Measurements from ENCODE around the gene IBSP.

The IBSP gene

GRCh38 chr4:87823200-87823599 lies 23.8 kb downstream of the IBSP start:
- peaks cover 33% of the 10 kb centered on the region for H3K27me3 Mint-ChIP-seq
- no peaks in the 10 kb centered on the region for H3K4me1 Mint-ChIP-seq (ENCODE audit: low read depth)
- H3K27ac Mint-ChIP-seq, result no peak overlapping the region
- no peak for DNase-seq
- H3K36me3 Mint-ChIP-seq (ENCODE audit: low read depth), result no peaks in the 10 kb centered on the region
- no peaks in the 10 kb centered on the region for H3K9me3 Mint-ChIP-seq
- H3K4me3 Mint-ChIP-seq, result no peak overlapping the region

GRCh38 chr4:87823724-87824123 lies 24.4 kb downstream of the IBSP start:
- Mint-ChIP-seq H3K4me1 (ENCODE audit: low read depth) (no peaks in the 10 kb centered on the region), H3K27me3 (peaks cover 38% of the 10 kb centered on the region), H3K4me3 (no peak overlapping the region)

GRCh38 chr4:87824352-87824751 lies 25.0 kb downstream of the IBSP start:
- Mint-ChIP-seq H3K27ac (no peak overlapping the region), H3K9me3 (no peaks in the 10 kb centered on the region)
- DNase-seq, result no peak

More at GRCh38 chr4:87823724-87824123, 24.4 kb downstream of the IBSP start:
- DNase-seq, result no peak
- Mint-ChIP-seq H3K27ac (no peak overlapping the region), H3K36me3 (ENCODE audit: low read depth) (no peaks in the 10 kb centered on the region), H3K9me3 (no peaks in the 10 kb centered on the region)

GRCh38 chr4:87832669-87833068 lies 33.3 kb downstream of the IBSP start, which contains the start of gene MEPE:
TSS of gene MEPE (plus strand) at chr4:87832969. CDS start at chr4:87834715, 1,746 bp downstream.
- H3K4me1 Mint-ChIP-seq (ENCODE audit: low read depth), result no peaks in the 10 kb centered on the region

More at GRCh38 chr4:87824352-87824751, 25.0 kb downstream of the IBSP start:
- no peaks in the 10 kb centered on the region for H3K36me3 Mint-ChIP-seq (ENCODE audit: low read depth)
- no peaks in the 10 kb centered on the region for H3K4me1 Mint-ChIP-seq (ENCODE audit: low read depth)
- H3K27me3 Mint-ChIP-seq, result peaks cover 38% of the 10 kb centered on the region
- H3K4me3 Mint-ChIP-seq, result no peak overlapping the region

DNA sequence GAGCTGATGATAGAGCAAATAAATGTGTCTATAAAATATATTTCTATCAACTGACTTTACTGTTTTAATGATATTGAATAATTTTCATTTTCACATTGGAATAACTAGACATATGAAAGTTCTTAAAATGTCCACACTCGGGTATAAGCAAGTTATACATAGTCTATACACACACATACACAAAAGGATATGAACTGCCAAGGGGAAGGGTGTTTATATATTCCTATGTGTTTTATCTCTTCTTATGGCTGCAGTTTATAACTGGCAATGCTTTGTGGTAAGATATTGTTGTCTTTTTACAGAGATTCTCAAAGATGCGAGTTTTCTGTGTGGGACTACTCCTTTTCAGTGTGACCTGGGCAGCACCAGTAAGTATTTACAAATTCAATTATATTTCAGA lies 35.0 kb downstream of the IBSP start:
- no peak overlapping the region for H3K27ac Mint-ChIP-seq
- DNase-seq, result no peak
- peaks cover 18% of the 10 kb centered on the region for H3K27me3 Mint-ChIP-seq
- H3K4me3 Mint-ChIP-seq, result no peak overlapping the region
- H3K9me3 Mint-ChIP-seq, result no peaks in the 10 kb centered on the region
- H3K36me3 Mint-ChIP-seq (ENCODE audit: low read depth), result no peaks in the 10 kb centered on the region
- H3K4me1 Mint-ChIP-seq (ENCODE audit: low read depth), result no peaks in the 10 kb centered on the region

More at GRCh38 chr4:87832669-87833068, 33.3 kb downstream of the IBSP start, which contains the start of gene MEPE:
- DNase-seq, result no peak
- Mint-ChIP-seq H3K36me3 (ENCODE audit: low read depth) (no peaks in the 10 kb centered on the region), H3K9me3 (no peaks in the 10 kb centered on the region), H3K27ac (no peak within 1 kb of the TSS), H3K4me3 (no peak within 1 kb of the TSS), H3K27me3 (peaks cover 27% of the 10 kb centered on the region)

DNA sequence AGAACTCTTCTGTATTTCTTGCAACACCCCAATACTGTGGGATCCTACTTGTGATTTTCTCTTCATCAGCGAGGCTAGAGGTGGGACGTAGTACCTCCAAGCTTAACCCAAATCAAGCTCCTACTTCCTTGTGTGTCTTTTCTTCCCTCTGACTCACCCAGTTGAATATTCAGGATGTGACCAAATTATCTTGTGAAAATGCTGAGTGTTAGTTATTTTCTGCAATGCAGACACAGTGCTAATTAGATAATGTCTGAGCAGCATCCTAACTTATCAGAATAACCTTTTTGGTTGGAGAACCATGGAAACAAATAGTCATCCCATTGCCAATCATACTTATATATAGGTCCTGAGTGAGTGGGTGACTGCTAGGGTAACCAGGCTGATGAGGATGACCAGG lies 35.8 kb downstream of the IBSP start:
- no peaks in the 10 kb centered on the region for H3K4me1 Mint-ChIP-seq (ENCODE audit: low read depth)
- no peak overlapping the region for H3K27ac Mint-ChIP-seq

GRCh38 chr4:87835743-87836142 lies 36.4 kb downstream of the IBSP start:
- Mint-ChIP-seq H3K4me3 (no peak overlapping the region), H3K4me1 (ENCODE audit: low read depth) (no peaks in the 10 kb centered on the region), H3K36me3 (ENCODE audit: low read depth) (no peaks in the 10 kb centered on the region), H3K9me3 (no peaks in the 10 kb centered on the region), H3K27ac (no peak overlapping the region), H3K27me3 (peaks cover 6% of the 10 kb centered on the region)
- no peak for DNase-seq

More for the DNA sequence above, 35.8 kb downstream of the IBSP start:
- H3K36me3 Mint-ChIP-seq (ENCODE audit: low read depth), result no peaks in the 10 kb centered on the region
- peaks cover 12% of the 10 kb centered on the region for H3K27me3 Mint-ChIP-seq
- H3K4me3 Mint-ChIP-seq, result no peak overlapping the region
- H3K9me3 Mint-ChIP-seq, result no peaks in the 10 kb centered on the region
- DNase-seq, result no peak

- H3K27ac Mint-ChIP-seq, result no peak overlapping the region
- H3K4me1 Mint-ChIP-seq (ENCODE audit: low read depth), result no peaks in the 10 kb centered on the region
- no peaks in the 10 kb centered on the region for H3K9me3 Mint-ChIP-seq
- no peak for DNase-seq
- no peak overlapping the region for H3K4me3 Mint-ChIP-seq
- no peaks in the 10 kb centered on the region for H3K36me3 Mint-ChIP-seq (ENCODE audit: low read depth)
- peaks cover 16% of the 10 kb centered on the region for H3K27me3 Mint-ChIP-seq
These were observed 38.9 kb downstream of the IBSP start for GRCh38 chr4:87838205-87838604.

GRCh38 chr4:87838890-87839591 lies 39.7 kb downstream of the IBSP start:
- peaks cover 23% of the 10 kb centered on the region for H3K27me3 Mint-ChIP-seq
- no peaks in the 10 kb centered on the region for H3K9me3 Mint-ChIP-seq
- no peaks in the 10 kb centered on the region for H3K4me1 Mint-ChIP-seq (ENCODE audit: low read depth)
- no peak overlapping the region for H3K27ac Mint-ChIP-seq
- no peak for DNase-seq
- no peak overlapping the region for H3K4me3 Mint-ChIP-seq
- no peaks in the 10 kb centered on the region for H3K36me3 Mint-ChIP-seq (ENCODE audit: low read depth)

GRCh38 chr4:87839592-87839946 lies 40.2 kb downstream of the IBSP start:
- DNase-seq, result no peak
- Mint-ChIP-seq H3K27ac (no peak overlapping the region), H3K4me1 (ENCODE audit: low read depth) (no peaks in the 10 kb centered on the region), H3K9me3 (no peaks in the 10 kb centered on the region), H3K4me3 (no peak overlapping the region), H3K36me3 (ENCODE audit: low read depth) (no peaks in the 10 kb centered on the region), H3K27me3 (peaks cover 23% of the 10 kb centered on the region)

- no peaks in the 10 kb centered on the region for H3K4me1 Mint-ChIP-seq (ENCODE audit: low read depth)
- peaks cover 21% of the 10 kb centered on the region for H3K27me3 Mint-ChIP-seq
- no peak for DNase-seq
- H3K9me3 Mint-ChIP-seq, result no peaks in the 10 kb centered on the region
- H3K36me3 Mint-ChIP-seq (ENCODE audit: low read depth), result no peaks in the 10 kb centered on the region
- no peak overlapping the region for H3K4me3 Mint-ChIP-seq
- H3K27ac Mint-ChIP-seq, result no peak overlapping the region
These were observed 40.8 kb downstream of the IBSP start for GRCh38 chr4:87840149-87840548.

DNA sequence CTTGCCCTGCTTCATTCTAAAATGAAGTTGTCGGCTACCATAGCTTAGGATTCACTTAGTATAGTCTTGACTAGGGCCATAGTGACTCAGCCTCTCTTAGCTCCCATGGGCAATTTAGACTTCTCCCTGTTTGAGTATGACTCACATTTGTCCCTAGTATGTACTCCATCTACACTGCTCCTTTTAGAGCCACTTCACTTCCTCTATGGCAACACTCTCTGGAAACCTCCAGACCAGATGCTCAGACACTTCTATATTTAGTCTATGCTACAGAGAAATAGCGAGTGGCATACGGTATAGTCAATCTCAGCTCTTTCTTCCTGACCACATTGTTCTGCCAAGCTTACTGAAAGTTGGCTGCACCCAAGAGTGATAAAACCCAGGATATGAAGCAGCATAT lies 44.6 kb downstream of the IBSP start:
- peaks cover 31% of the 10 kb centered on the region for H3K27me3 Mint-ChIP-seq
- H3K36me3 Mint-ChIP-seq (ENCODE audit: low read depth), result no peaks in the 10 kb centered on the region
- no peak overlapping the region for H3K4me3 Mint-ChIP-seq
- H3K27ac Mint-ChIP-seq, result no peak overlapping the region
- H3K9me3 Mint-ChIP-seq, result no peaks in the 10 kb centered on the region
- DNase-seq, result no peak
- H3K4me1 Mint-ChIP-seq (ENCODE audit: low read depth), result peaks cover 2% of the 10 kb centered on the region

DNA sequence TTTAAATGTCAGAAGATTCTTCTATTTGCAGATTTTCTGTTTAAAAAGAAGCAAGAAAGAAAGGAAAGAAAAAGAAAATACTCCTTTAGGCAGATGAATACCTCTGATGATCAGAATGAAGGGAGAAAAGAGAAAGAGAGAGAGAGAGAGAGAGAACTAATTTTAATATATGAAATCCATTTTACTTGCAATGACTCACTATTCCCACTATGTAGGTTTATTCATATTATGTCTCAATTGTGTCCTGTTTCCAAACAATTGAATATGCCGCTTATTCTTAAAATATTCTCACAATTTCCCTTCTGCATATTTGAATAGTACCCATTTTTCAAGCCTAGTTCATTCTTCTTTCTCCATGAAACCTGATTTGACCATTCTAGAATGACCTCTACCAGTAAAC lies 45.1 kb downstream of the IBSP start:
- no peak overlapping the region for H3K27ac Mint-ChIP-seq
- peaks cover 31% of the 10 kb centered on the region for H3K27me3 Mint-ChIP-seq
- H3K4me1 Mint-ChIP-seq (ENCODE audit: low read depth), result peaks cover 7% of the 10 kb centered on the region
- no peak overlapping the region for H3K4me3 Mint-ChIP-seq
- H3K9me3 Mint-ChIP-seq, result no peaks in the 10 kb centered on the region
- no peaks in the 10 kb centered on the region for H3K36me3 Mint-ChIP-seq (ENCODE audit: low read depth)
- DNase-seq, result no peak

- peaks cover 12% of the 10 kb centered on the region for H3K4me1 Mint-ChIP-seq (ENCODE audit: low read depth)
- no peaks in the 10 kb centered on the region for H3K36me3 Mint-ChIP-seq (ENCODE audit: low read depth)
- H3K4me3 Mint-ChIP-seq, result no peak overlapping the region
- DNase-seq, result no peak
- peaks cover 31% of the 10 kb centered on the region for H3K27me3 Mint-ChIP-seq
- H3K9me3 Mint-ChIP-seq, result no peaks in the 10 kb centered on the region
- no peak overlapping the region for H3K27ac Mint-ChIP-seq
These were observed 46.9 kb downstream of the IBSP start for GRCh38 chr4:87846226-87846625.

- Mint-ChIP-seq H3K36me3 (ENCODE audit: low read depth) (no peaks in the 10 kb centered on the region), H3K4me1 (ENCODE audit: low read depth) (peaks cover 12% of the 10 kb centered on the region), H3K9me3 (no peaks in the 10 kb centered on the region), H3K27ac (no peak overlapping the region), H3K4me3 (peak overlapping the region; percentile 3), H3K27me3 (peaks cover 16% of the 10 kb centered on the region)
- no peak for DNase-seq
These were observed 49.4 kb downstream of the IBSP start for GRCh38 chr4:87848622-87849351.

All from activated T-cell treated with anti-CD3 and anti-CD28 coated beads, Interleukin-2, amount 50 U/mL, for 24 hours (primary cell).